ENCODE results near the gene PPARD. TPM values are rescaled to one million over a fixed set of nuclear protein-coding genes. Genes with fewer than 3 reads are reported as not detected.
A peak's percentile ranks its signal among the peaks of the same experiment; 100 is the strongest.

PPARD gene
- total RNA-seq, 2 donors from 2014 or later, result 15.8 to 38.4 TPM

- no peak for TF ChIP-seq CTCF (IDR thresholded peaks at IDR 0.05)
- Histone ChIP-seq H3K27me3 (replicated peaks; ENCODE audit: insufficient read depth) (no peaks in the 10 kb centered on the region), H3K4me1 (ENCODE audit: control insufficient read depth in 1 of 2, low read depth in 2 of 2) (peaks cover 0 to 17% of the 10 kb centered on the region in 2 donors), H3K27ac (no peak overlapping the region), H3K36me3 (no peaks in the 10 kb centered on the region), H3K4me3 (no peak overlapping the region), H3K9me3 (no peaks in the 10 kb centered on the region)
- DNase-seq (ENCODE audit: low spot score) (no peak), ATAC-seq (ENCODE audit: insufficient number of reproducible peaks, low FRiP score, low read depth) (no peak)
These were observed 123.3 kb downstream of the PPARD start for GRCh38 chr6:35465646-35466045.

GRCh38 chr6:35468181-35468979 lies 126.0 kb downstream of the PPARD start, which contains the start of gene RPL10A:
RPL10A (plus strand) TSS chr6:35468401; CDS start chr6:35468435, 34 bp downstream.
- Histone ChIP-seq H3K27ac (peak within 1 kb of the TSS; percentile 87), H3K36me3 (peaks cover 16% of the 10 kb centered on the region), H3K27me3 (replicated peaks; ENCODE audit: insufficient read depth) (no peaks in the 10 kb centered on the region), H3K4me1 (ENCODE audit: control insufficient read depth in 1 of 2, low read depth in 2 of 2) (peaks cover 0 to 40% of the 10 kb centered on the region in 2 donors), H3K9me3 (no peaks in the 10 kb centered on the region), H3K4me3 (peak within 1 kb of the TSS; percentile 98)
- ATAC-seq (ENCODE audit: insufficient number of reproducible peaks, low FRiP score, low read depth) (peak; percentile 94), DNase-seq (ENCODE audit: low spot score) (peak; percentile 62)
- TF ChIP-seq CTCF (IDR thresholded peaks at IDR 0.05), result peak; percentile 94

GRCh38 chr6:35468980-35469750 lies 126.8 kb downstream of the PPARD start:
- no peaks in the 10 kb centered on the region for H3K9me3 ChIP-seq
- peaks cover 21% of the 10 kb centered on the region for H3K36me3 ChIP-seq
- peaks cover 0 to 40% of the 10 kb centered on the region in 2 donors for H3K4me1 ChIP-seq (ENCODE audit: control insufficient read depth in 1 of 2, low read depth in 2 of 2)
- peak overlapping the region; percentile 87 for H3K27ac ChIP-seq
- DNase-seq (ENCODE audit: low spot score), result no peak
- TF ChIP-seq CTCF (IDR thresholded peaks at IDR 0.05), result no peak
- H3K4me3 ChIP-seq, result peak overlapping the region; percentile 98
- no peak for ATAC-seq (ENCODE audit: insufficient number of reproducible peaks, low FRiP score, low read depth)
- no peaks in the 10 kb centered on the region for H3K27me3 ChIP-seq (replicated peaks; ENCODE audit: insufficient read depth)

- Histone ChIP-seq H3K27ac (peak overlapping the region; percentile 87), H3K4me1 (ENCODE audit: control insufficient read depth in 1 of 2, low read depth in 2 of 2) (peaks cover 0 to 40% of the 10 kb centered on the region in 2 donors), H3K4me3 (peak overlapping the region; percentile 98), H3K27me3 (replicated peaks; ENCODE audit: insufficient read depth) (no peaks in the 10 kb centered on the region), H3K36me3 (peaks cover 30% of the 10 kb centered on the region), H3K9me3 (no peaks in the 10 kb centered on the region)
- ATAC-seq (ENCODE audit: insufficient number of reproducible peaks, low FRiP score, low read depth), result no peak
- no peak for TF ChIP-seq CTCF (IDR thresholded peaks at IDR 0.05)
- DNase-seq (ENCODE audit: low spot score), result no peak
These were observed 127.6 kb downstream of the PPARD start for GRCh38 chr6:35469751-35470662.

Data from thoracic aorta (tissue), 2 donors.